ENCODE measurements around the gene GALNT10. TPM values are rescaled to one million over a fixed set of nuclear protein-coding genes. Genes with fewer than 3 reads are reported as not detected.

The GALNT10 gene
- total and polyA plus RNA-seq, 2 of the 8 experiments (the other 6 are each of a cell fraction or from before 2014, with no cell fraction given) = 4.6 to 15.5 TPM

DNA sequence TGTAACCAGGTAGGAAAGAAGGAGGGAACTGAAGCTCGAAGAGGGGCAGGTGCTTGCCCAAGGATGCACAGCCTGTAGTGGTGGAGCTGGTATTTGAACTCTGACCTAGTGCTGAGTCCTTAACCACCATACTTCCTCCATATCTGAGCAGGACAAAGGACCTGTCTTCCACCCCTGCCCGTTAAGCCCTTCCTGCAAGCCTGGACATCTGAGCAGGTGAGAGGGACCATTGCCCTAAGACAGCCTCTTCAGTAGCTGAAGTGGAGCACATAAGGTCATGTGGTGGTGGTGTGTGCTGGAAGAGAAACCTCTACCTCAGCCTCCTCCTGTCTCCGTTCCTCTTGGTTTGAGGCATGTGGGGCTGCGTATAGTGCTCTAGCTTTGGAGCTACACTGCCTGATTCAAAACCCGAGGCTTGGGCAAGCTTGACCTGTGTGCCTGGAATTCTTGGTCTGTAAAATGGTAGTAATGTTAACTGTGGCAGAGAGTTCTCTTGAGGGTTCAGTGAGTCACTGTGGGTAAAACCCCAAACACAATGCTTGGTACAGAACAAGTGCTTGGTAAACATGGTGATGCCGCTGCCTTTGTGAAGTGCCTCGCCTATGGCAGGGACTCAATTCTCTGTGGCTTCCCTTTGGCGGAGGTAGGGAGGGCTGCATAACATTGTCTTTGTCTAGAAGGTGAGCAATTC is 7.4 kb downstream of the GALNT10 start:
- no peak overlapping the region for H3K9ac ChIP-seq (replicated peaks in 1 of 4; ENCODE audit: extremely low read depth in 1 of 4, low read depth in 3 of 4, low read length in 3 of 4)
- 90% methylated on average over 8 of the region's 8 CpGs; no CpG with 5 or more reads in 1 of the 2 experiments for WGBS, 2 experiments (ENCODE audit: extremely low coverage in 1 of 2, insufficient coverage in 1 of 2, insufficient read length in 1 of 2, insufficient replicate concordance in 2 of 2, low coverage in 1 of 2, low lambda C conversion rate in 2 of 2, missing lambda C conversion rate in 1 of 2)
- no peak overlapping the region for H2BK5ac ChIP-seq (ENCODE audit: low read depth, low read length)
- POLR2A ChIA-PET (ENCODE audit: partially characterized antibody) = interaction anchor here (1.1 to 2.6 kb wide), 3 partner anchors 9 to 207 kb away, joined by 3 to 9 read pairs (median 4); no protein-coding TSS in a partner anchor
- H3K4me1 ChIP-seq (replicated peaks in 1 of 4; ENCODE audit: control insufficient read depth in 3 of 4, insufficient read depth in 4 of 4, low read length in 3 of 4) = peaks cover 0 to 22% (median 14%) of the 10 kb centered on the region in 4 experiments; a peak in 5 of 7 replicates
- no peak overlapping the region for H3K4ac ChIP-seq (replicated peaks; ENCODE audit: insufficient read length, low read depth, low read length)
- no peak overlapping the region for H3K56ac ChIP-seq (replicated peaks; ENCODE audit: insufficient read length, low read depth, low read length)
- H4K20me1 ChIP-seq (replicated peaks in 1 of 2; ENCODE audit: control insufficient read depth in 1 of 2, insufficient read depth in 2 of 2, low read length in 2 of 2) = no peaks in the 10 kb centered on the region
- H4K8ac ChIP-seq (ENCODE audit: extremely low read depth, insufficient read depth, low read length) = no peak overlapping the region
- H2BK120ac ChIP-seq (replicated peaks; ENCODE audit: low read depth, low read length) = no peak overlapping the region
- H3K23ac ChIP-seq (ENCODE audit: insufficient read length) = no peak overlapping the region
- H3K36me3 ChIP-seq (ENCODE audit: control insufficient read depth in 2 of 4, insufficient read depth in 4 of 4, low read length in 3 of 4) = no peaks in the 10 kb centered on the region
- DNase-seq (ENCODE audit: low read depth in 1 of 2, low spot score in 2 of 2) (no peak), FAIRE-seq (no peak)
- 0 out of 2 replicates have a peak overlapping the region, but pooled peaks have one; percentile 16 for H3K27ac ChIP-seq (ENCODE audit: low read depth, low read length)
- no peak overlapping the region for H2BK15ac ChIP-seq (ENCODE audit: low read length)
- H2AK5ac ChIP-seq (ENCODE audit: low read depth, low read length) = peak overlapping the region; percentile 41; the same call in 1 of the 2 replicates
- no peak overlapping the region for H2AFZ ChIP-seq (ENCODE audit: low read length)
- no peaks in the 10 kb centered on the region for H3K79me1 ChIP-seq (ENCODE audit: low read depth, low read length)
- H2BK20ac ChIP-seq (ENCODE audit: low read length) = no peak overlapping the region; the same call in 1 of the 2 replicates
- no peak overlapping the region for H3K4me3 ChIP-seq (ENCODE audit: extremely low read depth in 1 of 4, insufficient read depth in 2 of 4, low read depth in 3 of 4, low read length in 4 of 4)
- no peaks in the 10 kb centered on the region for H3K79me2 ChIP-seq (ENCODE audit: control insufficient read depth in 1 of 2, insufficient read depth in 2 of 2, low read length in 2 of 2)
- peak overlapping the region; percentile 45; the same call in 1 of the 2 replicates for H2BK12ac ChIP-seq (ENCODE audit: low read depth, low read length)
- CTCF ChIA-PET (ENCODE audit: partially characterized antibody) = interaction anchor here (0.5 to 8.3 kb wide), 41 partner anchors 7 to 1840 kb away, joined by 3 to 57 read pairs (median 4); no protein-coding TSS in a partner anchor
- H3K23me2 ChIP-seq (ENCODE audit: low read depth, low read length) = no peaks in the 10 kb centered on the region
- H3K4me2 ChIP-seq (ENCODE audit: insufficient read depth in 1 of 2, low read depth in 2 of 2, low read length in 2 of 2) = no peak overlapping the region
- H3K9me3 ChIP-seq (ENCODE audit: insufficient read depth in 2 of 2, low read depth in 1 of 2, low read length in 1 of 2) = no peaks in the 10 kb centered on the region
- H4K91ac ChIP-seq (replicated peaks; ENCODE audit: insufficient read length, low read length) = no peak overlapping the region
- H3K18ac ChIP-seq (ENCODE audit: extremely low read depth, low read length) = no peak overlapping the region
- no peak overlapping the region for H3K14ac ChIP-seq (ENCODE audit: insufficient read length)
- H3K27me3 ChIP-seq (replicated peaks in 1 of 4; ENCODE audit: control insufficient read depth in 3 of 4, extremely low read depth in 1 of 4, insufficient read depth in 3 of 4, low read length in 3 of 4) = peaks cover 0 to 2% (median under 1%) of the 10 kb centered on the region in 4 experiments; a peak in 2 of 7 replicates
- no peak overlapping the region for H4K5ac ChIP-seq (ENCODE audit: insufficient read length, low read depth, low read length)
